PFSK-1 (cell line): Measurements from ENCODE around the gene SLC4A3.

Source experiments
- FOXP2 ChIP-seq: optimal IDR thresholded peaks from 2 replicates; pipeline ENCODE3; 2011; ENCODE audit warnings: borderline replicate concordance, control low read depth, inconsistent platforms; ENCODE audit not compliant: insufficient read depth; ENCODE audit errors: extremely low read length, extremely low read depth
- POLR2AphosphoS5 ChIP-seq: IDR thresholded peaks from 2 replicates; pipeline ENCODE4 v1.6.1; 2012; ENCODE audit warnings: low read depth, mild to moderate bottlenecking, control low read depth, low read length, moderate library complexity
- REST ChIP-seq, 2 experiments: IDR thresholded peaks; 2 replicates each; pipeline versions ENCODE4 v1.6.1 to v1.8.0; 2011 to 2012; ENCODE audit warnings: low read depth in 2 of 2, low read length in 2 of 2, control low read depth in 1 of 2, inconsistent platforms in 1 of 2, mild to moderate bottlenecking in 1 of 2, moderate library complexity in 1 of 2; ENCODE audit not compliant: insufficient read depth in 1 of 2
- SIN3A ChIP-seq: IDR thresholded peaks from 2 replicates; pipeline ENCODE4 v1.6.1; 2012; ENCODE audit warnings: mild to moderate bottlenecking, low read length, moderate library complexity, borderline replicate concordance; ENCODE audit not compliant: insufficient read depth
- TAF1 ChIP-seq: IDR thresholded peaks from 2 replicates; pipeline ENCODE4 v1.6.1; 2012; ENCODE audit warnings: low read length, control low read depth, borderline replicate concordance; ENCODE audit not compliant: insufficient read depth

- TF ChIP-seq POLR2AphosphoS5 (no peak), TAF1 (no peak), SIN3A (no peak), REST (IDR thresholded peaks at IDR 0.05; ENCODE audit: insufficient read depth in 1 of 2, low read depth in 2 of 2, low read length in 2 of 2) (no peak), FOXP2 (no peak)
These were observed 23.7 kb upstream of the SLC4A3 start for GRCh38 chr2:219603771-219604170.
